Stimulated activated effector memory CD8-positive, alpha-beta T cell treated with anti-CD3 and anti-CD28 coated beads, Interleukin-12 subunit alpha, Interleukin-12 subunit beta, amount 100 ng/mL, for 72 hours (primary cell): ENCODE data around the gene CMSS1.

Experiments used
- ATAC-seq: fragments of 150-1000 bp; cut with Tn5 transposase; 2 replicates; pipeline ENCODE4 v1.10.0; 2021
- DNase-seq, 2 donors: peaks; one replicate each; pipeline ENCODE4 v3.0.0; 2021 to 2022; ENCODE audit warnings: low spot score in 2 of 2
- H3K27ac Mint-ChIP-seq: one replicate; pipeline ENCODE4 v1.8.0; 2022; ENCODE audit warnings: mild to moderate bottlenecking, mixed read lengths
- H3K36me3 Mint-ChIP-seq: one replicate; pipeline ENCODE4 v1.8.0; 2022; ENCODE audit warnings: mild to moderate bottlenecking, mixed read lengths
- H3K4me1 Mint-ChIP-seq: one replicate; pipeline ENCODE4 v1.8.0; 2022; ENCODE audit warnings: mixed read lengths
- H3K4me3 Mint-ChIP-seq: one replicate; pipeline ENCODE4 v1.8.0; 2022; ENCODE audit warnings: mild to moderate bottlenecking, mixed read lengths
- H3K9me3 Mint-ChIP-seq: one replicate; pipeline ENCODE4 v1.8.0; 2022; ENCODE audit warnings: mixed read lengths

The CMSS1 gene

DNA sequence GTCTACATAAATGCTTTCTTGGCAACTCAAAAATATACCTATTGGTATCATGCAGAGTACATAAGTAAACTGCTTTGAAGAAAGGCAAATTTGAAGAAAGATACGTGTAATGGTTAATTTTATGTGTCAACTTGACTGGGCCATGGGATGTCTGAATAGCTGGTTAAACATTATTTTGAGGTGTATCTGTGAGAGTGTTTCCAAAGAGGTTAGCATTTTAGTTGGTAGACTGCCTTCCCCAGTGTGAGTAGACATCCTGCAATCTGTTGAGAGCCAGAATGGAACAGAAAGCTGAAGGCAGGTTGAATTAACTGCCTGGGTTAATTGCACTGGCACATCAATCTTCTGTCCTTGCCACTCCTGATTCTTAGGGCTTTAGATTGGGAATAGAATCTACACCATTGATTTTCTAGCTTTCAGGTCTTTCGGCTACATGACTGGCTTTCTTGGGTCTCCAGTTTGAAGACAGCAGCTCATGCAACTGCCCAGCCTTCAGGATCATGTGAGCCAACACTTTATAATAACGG lies 98.3 kb downstream of the CMSS1 start:
- H3K4me1 Mint-ChIP-seq: no peaks in the 10 kb centered on the region
- ATAC-seq: no peak
- no peaks in the 10 kb centered on the region for H3K36me3 Mint-ChIP-seq
- DNase-seq: no peak
- no peak overlapping the region for H3K27ac Mint-ChIP-seq
- H3K4me3 Mint-ChIP-seq: no peak overlapping the region
- no peaks in the 10 kb centered on the region for H3K9me3 Mint-ChIP-seq

DNA sequence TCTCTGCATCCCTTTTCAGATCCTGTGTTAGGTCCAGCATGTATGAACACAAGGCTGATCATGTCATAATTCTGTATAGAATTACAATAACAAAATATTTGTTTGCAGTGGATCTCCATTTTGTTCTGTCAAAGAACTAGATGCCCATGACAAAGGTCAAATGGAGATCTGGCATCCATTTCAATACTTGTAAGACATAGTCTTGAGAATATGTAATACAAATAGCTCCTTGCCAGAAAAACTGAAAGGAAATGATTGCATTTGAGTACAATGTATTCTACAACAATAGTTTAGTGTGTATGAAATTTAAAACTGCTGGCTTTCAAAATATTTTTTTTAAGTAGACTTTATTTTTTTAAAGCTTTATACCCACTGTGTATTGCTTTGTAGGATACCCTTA lies 101.1 kb downstream of the CMSS1 start:
- no peaks in the 10 kb centered on the region for H3K4me1 Mint-ChIP-seq
- DNase-seq (no peak), ATAC-seq (no peak)
- no peak overlapping the region for H3K27ac Mint-ChIP-seq
- H3K36me3 Mint-ChIP-seq: no peaks in the 10 kb centered on the region
- no peaks in the 10 kb centered on the region for H3K9me3 Mint-ChIP-seq
- no peak overlapping the region for H3K4me3 Mint-ChIP-seq

DNA sequence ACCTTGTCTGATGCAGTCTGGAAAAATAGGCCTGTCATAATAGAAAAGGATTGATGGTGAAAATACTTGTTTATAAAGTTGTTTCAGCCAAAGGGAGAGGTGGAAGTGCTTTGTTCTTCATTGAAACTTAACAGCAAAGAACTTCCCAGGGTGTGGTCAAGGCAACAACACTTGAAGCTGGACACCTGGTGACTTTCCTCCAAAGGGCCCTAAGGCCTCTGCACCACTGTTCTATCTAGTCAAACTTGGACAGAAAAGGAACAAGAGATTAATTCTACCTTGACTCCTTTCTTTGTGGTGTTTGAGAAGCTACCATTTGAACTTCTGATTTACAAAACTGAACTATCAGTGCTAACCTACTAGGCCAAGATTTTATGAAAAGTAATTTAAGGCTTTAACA lies 102.0 kb downstream of the CMSS1 start:
- no peak for DNase-seq
- H3K9me3 Mint-ChIP-seq: no peaks in the 10 kb centered on the region

DNA sequence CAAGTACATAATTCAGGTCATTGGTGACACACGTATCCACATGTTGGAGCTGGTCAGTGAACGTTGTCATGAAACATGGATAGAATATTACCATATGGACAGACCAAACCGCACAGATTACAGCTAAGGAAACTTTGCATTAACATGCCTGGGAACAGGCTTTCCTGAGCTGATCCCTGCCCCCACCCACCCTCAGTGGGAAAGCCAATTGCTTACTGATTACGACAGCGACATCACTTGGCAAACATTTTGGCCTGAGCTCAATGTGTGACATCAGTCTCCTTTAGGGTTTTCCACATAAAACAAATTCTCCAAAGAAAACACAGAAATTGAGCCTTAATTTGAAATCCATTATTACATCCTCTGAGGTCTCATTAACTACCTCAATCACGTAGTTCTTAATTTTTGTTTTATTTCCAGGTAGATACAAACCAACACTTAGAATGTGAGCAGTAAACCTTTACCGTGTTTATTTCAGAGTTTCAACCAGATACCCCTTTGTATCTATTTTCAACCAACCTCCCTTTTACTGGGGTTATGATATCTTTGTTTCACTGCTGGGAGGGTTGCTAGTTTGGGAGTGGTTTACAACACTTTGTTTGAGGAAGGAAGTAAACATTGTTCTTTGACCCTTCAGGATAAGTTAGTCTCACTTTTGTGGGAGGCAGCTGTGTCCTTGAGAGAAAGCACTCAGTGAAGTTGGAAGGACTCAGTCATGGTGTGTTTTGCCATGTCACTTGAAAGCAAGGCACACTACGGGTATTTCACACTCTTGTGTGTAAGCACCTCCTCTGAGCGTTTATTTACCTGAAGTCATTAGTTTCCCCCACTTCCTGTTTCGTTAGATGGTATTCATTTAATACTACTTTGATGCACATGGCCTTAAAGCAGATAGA lies 103.1 kb downstream of the CMSS1 start:
- Mint-ChIP-seq H3K9me3 (no peaks in the 10 kb centered on the region), H3K27ac (no peak overlapping the region), H3K36me3 (no peaks in the 10 kb centered on the region), H3K4me3 (no peak overlapping the region), H3K4me1 (no peaks in the 10 kb centered on the region)
- DNase-seq: no peak
- no peak for ATAC-seq

More for the DNA sequence above, 102.0 kb downstream of the CMSS1 start:
- no peak overlapping the region for H3K4me3 Mint-ChIP-seq
- no peaks in the 10 kb centered on the region for H3K36me3 Mint-ChIP-seq
- H3K27ac Mint-ChIP-seq: no peak overlapping the region
- ATAC-seq: no peak
- H3K4me1 Mint-ChIP-seq: no peaks in the 10 kb centered on the region

DNA sequence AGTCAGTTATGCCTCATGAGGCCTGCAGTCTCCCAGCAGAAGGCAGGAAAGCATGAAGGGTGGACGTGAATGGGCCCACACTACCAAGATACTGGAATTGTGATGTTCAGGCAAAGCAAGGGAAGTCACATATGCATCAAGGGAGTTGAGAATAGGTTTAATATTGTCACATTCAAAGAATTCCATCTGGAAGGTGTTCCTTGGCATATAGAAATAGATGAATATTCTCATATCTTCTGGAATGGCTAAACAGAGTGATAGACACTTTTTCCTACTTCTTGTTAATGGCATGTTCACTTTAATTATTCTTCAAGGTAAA lies 103.7 kb downstream of the CMSS1 start:
- Mint-ChIP-seq H3K4me3 (no peak overlapping the region), H3K27ac (no peak overlapping the region), H3K9me3 (no peaks in the 10 kb centered on the region), H3K4me1 (no peaks in the 10 kb centered on the region), H3K36me3 (no peaks in the 10 kb centered on the region)
- DNase-seq (no peak), ATAC-seq (no peak)

DNA sequence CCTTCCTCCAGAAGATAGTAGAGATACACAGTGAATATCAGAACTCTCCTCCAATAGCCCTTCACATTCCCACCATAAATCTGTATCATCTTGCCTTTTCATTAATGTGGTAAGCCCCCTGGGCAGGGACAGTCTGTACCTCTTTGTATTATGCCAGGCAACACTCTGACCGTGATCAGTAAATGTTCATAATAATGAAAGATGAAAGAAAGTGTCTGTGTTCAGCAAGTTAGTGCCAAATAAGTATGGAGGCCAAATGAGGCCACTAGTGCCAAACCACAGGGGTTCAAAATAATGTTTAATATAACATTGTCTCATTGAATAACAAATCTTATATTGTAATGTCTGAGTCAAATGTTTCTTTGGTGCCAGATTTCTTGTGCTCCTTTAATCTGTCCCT lies 104.3 kb downstream of the CMSS1 start:
- DNase-seq (no peak), ATAC-seq (no peak)
- H3K9me3 Mint-ChIP-seq: no peaks in the 10 kb centered on the region
- H3K4me1 Mint-ChIP-seq: no peaks in the 10 kb centered on the region
- no peak overlapping the region for H3K27ac Mint-ChIP-seq
- H3K4me3 Mint-ChIP-seq: no peak overlapping the region
- no peaks in the 10 kb centered on the region for H3K36me3 Mint-ChIP-seq

DNA sequence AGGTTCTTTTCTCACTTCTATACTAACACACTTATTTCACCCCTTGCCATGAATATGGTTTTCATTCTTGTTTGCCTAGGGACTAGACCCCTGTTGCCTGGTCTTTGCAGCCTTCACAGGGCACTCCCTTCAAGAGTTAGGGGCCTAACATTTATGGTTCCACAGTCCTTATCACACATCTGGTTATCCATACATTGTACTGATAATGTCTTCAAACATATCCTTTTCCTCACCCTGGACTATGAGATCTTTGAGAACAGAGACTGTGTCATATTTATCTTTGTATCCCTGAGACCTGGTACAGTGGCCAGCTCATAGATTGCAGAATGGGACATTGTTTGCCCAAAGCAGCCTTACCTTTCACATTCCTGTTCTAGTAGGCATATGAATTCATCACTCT lies 106.2 kb downstream of the CMSS1 start:
- H3K9me3 Mint-ChIP-seq: no peaks in the 10 kb centered on the region
- no peaks in the 10 kb centered on the region for H3K36me3 Mint-ChIP-seq
- no peaks in the 10 kb centered on the region for H3K4me1 Mint-ChIP-seq
- DNase-seq (no peak), ATAC-seq (no peak)
- no peak overlapping the region for H3K27ac Mint-ChIP-seq
- H3K4me3 Mint-ChIP-seq: no peak overlapping the region

DNA sequence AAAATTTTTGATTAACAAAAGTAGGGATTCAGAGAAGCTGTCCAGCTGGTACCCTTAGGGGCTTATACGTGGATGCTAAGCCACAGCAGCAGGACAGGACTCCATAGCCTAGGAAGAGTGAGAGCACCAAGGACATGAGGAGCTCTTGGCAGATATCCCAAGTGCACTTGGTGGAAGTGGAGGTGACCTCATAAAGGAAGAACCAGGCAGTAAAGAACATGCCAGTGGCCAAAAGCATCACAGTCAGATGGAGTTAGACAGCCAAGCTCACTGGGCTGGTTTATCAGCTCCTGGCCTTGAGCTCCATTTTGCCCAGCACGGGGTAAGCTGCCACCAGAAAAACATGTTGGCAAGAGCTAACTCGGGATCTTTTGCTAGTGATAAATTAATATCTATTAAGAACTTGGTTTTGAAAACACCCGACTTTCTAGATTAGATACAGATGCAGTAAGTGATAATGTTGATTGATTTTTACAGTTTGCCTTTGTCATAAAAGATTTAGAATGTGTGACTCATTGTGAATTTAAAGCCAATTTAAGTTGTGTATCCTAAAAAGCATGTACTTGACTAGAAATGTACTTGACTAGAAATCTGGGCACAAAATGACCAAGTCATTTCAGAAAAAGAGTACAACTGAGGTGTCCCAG lies 108.0 kb downstream of the CMSS1 start:
- H3K36me3 Mint-ChIP-seq: no peaks in the 10 kb centered on the region
- no peaks in the 10 kb centered on the region for H3K4me1 Mint-ChIP-seq
- no peak overlapping the region for H3K4me3 Mint-ChIP-seq
- no peak overlapping the region for H3K27ac Mint-ChIP-seq
- DNase-seq (no peak), ATAC-seq (no peak)
- no peaks in the 10 kb centered on the region for H3K9me3 Mint-ChIP-seq

DNA sequence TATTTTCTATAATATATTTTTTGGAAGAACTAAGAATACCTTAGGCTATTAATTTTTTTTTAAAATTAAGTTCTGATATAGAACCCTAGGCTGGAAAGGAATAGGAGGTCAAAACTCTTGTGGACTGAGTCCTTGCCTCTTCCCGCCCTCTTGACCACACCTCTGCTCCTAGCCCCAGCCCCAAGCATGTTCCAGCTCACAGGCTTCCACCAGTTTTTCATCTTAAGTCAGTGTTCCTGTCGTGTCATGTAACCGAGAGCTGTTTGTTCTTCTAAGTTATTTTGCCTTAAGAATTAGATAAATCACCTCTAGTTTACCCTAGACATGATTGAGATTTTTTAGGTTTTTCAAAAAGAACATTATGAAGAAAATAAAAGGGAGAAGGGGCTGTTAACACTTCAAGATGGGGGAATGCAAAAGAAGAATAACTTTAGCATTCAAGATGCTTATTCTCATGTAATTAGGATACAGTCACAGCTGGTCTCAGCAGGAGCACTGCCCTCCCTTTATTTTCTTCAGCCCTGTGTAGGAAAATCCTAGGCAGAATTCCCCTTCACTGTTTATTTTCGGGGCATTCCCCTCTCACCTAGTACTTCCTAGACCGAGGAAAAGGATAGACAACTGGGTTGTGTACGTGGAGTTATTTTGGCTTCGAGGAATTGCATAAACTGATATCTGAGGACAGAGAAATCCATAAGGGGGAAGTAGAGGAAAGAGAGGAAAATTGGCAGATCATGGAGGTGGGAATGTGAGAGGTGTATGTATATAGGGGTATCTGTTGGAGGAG lies 110.2 kb downstream of the CMSS1 start:
- ATAC-seq: no peak
- no peak for DNase-seq
- Mint-ChIP-seq H3K27ac (no peak overlapping the region), H3K36me3 (no peaks in the 10 kb centered on the region), H3K4me1 (no peaks in the 10 kb centered on the region), H3K4me3 (no peak overlapping the region), H3K9me3 (no peaks in the 10 kb centered on the region)

DNA sequence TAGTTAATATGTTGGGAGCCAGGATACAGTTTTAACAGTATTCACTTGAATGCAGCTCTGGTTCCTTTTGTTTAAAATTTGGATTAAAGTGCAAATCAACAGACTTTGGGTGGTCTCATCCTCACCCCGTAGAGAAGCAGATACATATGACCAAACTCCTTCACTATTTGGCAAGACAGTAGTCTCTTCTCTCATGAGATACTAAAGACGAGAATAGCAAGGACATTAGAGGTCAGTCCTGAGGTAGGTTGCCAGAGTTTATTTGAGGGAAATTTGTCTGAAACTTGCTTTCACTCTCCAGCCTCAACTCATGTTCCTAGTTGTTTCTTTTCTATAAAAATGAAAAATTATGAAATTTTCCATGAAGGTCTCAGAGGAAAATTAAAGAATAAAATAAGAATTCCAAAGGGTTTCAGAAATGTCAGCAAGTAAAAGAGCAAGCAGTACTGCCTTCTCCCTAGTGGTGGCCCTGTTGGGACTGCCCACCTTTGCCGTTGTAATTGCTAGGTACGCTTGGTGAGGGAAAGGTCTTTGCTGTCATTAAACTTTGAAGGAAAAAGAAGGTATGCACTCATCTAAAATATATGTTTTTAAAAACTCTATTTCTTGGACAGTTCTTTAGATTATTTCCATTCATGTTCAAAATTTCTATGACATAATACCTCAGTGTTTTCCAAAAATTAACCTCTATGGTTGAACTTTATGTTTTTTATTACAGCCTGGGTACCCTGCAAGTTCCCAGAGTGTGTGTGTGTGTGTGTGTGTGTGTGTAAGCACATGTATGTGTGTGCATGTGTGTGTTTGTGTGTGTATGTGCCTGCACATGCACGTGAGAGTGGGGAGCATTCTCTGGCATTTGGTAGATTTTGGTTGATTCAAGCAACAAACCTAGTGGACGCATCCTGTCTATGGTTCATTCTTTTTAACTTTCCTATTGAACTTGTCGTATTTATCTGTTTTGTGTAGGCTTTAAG lies 111.4 kb downstream of the CMSS1 start:
- Mint-ChIP-seq H3K9me3 (no peaks in the 10 kb centered on the region), H3K4me1 (no peaks in the 10 kb centered on the region), H3K36me3 (no peaks in the 10 kb centered on the region), H3K4me3 (no peak overlapping the region), H3K27ac (no peak overlapping the region)
- ATAC-seq: no peak
- no peak for DNase-seq

DNA sequence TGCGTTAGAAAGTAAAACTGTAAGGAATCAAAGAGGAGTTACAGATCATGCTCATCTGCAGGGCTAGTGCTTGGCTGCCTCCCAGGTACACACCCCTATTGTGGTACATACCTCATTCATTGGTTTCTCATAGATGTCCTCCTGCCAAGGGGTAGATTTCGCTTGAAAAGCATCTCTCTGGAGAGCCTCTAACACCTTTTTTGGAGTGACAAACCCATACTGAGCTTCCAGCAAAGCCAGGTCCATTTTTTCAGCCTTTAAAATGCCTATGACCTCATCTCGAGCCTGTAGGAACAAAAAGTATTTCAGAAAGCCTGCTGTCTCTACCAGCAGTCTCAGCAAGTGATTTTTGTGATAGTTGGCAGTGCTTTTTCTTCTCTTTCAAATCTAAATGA lies 112.1 kb downstream of the CMSS1 start:
- Mint-ChIP-seq H3K36me3 (no peaks in the 10 kb centered on the region), H3K4me1 (no peaks in the 10 kb centered on the region), H3K9me3 (no peaks in the 10 kb centered on the region), H3K27ac (no peak overlapping the region), H3K4me3 (no peak overlapping the region)
- DNase-seq (no peak), ATAC-seq (no peak)

DNA sequence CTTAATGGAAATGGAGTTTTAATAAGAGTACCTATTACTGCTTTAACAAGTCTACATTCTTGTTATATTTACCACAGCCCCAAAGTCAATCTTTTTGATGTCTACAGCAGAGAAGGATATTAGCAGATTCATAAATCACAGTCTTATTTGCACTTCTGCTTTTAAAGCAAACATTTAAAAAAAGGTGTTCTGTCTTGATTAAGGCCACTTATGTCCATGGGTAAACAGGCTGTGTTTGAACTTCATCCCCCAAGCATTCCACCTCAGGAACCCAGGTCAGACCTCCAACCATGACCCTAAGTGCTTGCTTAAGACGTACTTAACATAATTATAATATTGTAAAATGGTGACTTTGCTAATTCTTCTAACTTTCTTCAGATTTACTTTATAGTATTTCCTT lies 113.4 kb downstream of the CMSS1 start:
- DNase-seq (no peak), ATAC-seq (no peak)
- H3K4me3 Mint-ChIP-seq: no peak overlapping the region
- no peaks in the 10 kb centered on the region for H3K9me3 Mint-ChIP-seq
- H3K27ac Mint-ChIP-seq: no peak overlapping the region
- H3K36me3 Mint-ChIP-seq: no peaks in the 10 kb centered on the region
- H3K4me1 Mint-ChIP-seq: no peaks in the 10 kb centered on the region

DNA sequence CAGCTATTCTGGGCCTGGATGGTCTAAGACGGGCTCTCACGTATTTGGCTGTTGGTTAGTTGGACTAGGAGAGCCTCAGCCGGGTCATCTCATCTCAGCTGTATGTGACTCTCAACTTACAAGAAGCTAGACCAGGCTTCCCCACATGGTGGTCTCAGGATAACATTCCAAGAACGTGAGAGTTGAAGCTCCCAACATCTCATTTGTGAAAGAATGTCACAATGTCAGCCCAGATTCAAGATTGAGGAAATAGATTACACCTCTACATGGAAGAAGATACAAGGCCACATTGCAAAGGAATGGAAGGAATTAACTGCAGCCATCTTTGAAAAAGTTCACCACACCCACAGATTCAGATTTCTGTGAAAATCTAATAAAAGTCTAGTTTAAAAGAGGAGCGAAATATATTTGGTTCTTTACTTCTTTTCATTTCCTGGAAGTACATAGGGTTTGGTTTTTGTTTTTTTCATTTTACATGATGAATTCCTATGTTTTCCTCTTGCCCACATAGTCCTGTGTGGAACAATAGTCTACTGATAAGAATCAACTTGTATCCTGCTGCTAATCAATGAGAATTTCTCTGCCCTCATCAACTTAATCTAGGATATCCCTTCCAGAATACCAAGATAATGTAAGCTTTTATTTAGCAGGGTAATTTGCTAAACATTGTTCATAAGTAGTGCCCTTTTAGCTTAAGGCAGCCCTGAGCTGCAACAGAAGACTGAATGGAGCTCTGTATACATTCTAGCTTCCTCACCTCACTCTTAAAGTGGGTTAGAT lies 116.5 kb downstream of the CMSS1 start:
- H3K27ac Mint-ChIP-seq: no peak overlapping the region
- no peak for DNase-seq
- no peak overlapping the region for H3K4me3 Mint-ChIP-seq
- H3K9me3 Mint-ChIP-seq: no peaks in the 10 kb centered on the region
- H3K36me3 Mint-ChIP-seq: no peaks in the 10 kb centered on the region
- peaks cover 2% of the 10 kb centered on the region for H3K4me1 Mint-ChIP-seq
- ATAC-seq: no peak
